HG03442 (cell line): ENCODE data around the gene NDNF.

Source experiments
- ATAC-seq: cut with Tn5 transposase; IDR thresholded peaks from one replicate; pipeline ENCODE4 v1.9.1; 2021; ENCODE audit warnings: mild to moderate bottlenecking, moderate library complexity; ENCODE audit not compliant: unreplicated experiment

Gene NDNF

DNA sequence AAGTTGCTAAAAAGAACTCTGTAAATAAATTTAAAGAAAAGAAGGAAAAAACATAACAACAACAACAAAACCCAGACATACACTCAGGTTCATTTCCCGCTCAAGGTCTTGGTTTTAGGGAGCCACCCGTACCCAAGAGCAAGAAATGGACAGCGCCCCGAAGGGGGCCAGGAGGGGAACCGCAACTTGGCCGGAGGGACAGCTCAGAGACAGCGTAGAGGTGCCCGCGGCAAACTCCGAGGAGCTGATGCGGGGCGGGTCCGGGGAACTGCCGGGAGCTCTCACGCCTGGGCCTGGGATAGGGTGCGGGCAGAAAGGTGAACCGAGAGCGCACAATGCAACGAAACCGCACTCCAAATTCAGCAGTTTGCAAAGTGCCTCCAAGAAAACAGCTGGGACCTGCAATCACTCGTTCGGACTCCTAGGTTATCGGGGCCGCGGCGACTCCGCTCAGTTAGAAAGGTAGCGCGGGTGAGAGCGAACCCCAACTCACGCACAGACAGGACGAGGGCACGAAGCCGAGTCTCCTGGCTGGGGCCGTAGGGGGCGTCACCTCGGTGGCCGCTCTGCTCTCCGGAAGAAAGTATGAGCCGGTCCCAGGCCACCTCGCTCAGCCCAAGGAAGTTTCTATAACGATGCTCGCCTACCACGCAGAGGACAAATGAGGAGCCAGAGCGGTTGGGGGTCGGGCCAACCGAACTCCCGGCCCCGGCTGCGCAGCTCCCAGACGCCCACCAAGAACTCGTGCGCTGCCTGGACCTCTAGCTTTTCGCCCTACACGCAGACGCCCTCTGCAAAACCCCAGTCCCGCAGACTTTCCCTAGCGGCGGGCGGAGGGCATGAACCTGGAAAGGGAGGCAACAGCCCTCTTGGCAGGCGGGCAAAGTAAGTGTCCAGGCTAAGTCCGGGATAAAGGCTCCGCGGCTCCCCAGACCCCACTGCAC is 1.4 kb downstream of the NDNF start:
- no peak for ATAC-seq

DNA sequence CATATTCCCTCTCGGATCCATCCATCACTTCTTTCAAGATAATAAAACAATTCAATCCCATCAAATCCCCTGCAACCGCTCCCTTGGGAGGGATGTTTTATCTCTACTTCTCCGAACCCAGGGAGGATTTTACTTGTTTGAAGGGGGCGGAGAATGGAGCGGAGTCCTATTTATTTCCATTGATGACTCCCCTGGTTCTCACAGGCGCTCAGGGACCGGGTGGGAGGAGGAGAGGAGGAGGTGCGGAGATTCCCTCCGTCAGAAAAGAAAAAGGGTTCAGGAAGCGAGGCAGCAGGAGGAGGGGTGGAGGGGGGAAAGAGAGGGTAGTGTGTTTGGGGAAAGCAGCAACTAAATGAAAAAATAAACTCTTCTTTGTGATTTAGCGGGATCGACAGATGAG is 2.1 kb downstream of the NDNF start:
- no peak for ATAC-seq

DNA sequence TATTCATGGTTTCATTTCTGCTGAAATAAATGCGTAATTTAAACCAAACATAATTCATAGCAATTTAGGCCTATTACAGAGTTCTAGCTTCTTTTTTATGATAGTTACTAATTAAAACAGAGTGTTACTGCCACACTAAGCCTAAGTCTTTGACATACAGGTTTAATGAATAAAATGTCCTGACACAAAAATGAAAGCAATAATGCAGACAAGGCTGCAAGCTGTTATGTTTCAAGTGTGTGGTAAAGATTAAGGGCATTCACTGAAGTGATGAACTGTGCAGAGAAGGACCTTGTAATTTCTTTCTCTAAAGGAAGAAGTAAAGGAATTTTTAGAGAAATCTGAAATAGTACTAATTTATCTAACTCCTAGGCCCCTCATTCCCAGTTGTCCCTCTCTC is 2.9 kb downstream of the NDNF start:
- no peak for ATAC-seq

DNA sequence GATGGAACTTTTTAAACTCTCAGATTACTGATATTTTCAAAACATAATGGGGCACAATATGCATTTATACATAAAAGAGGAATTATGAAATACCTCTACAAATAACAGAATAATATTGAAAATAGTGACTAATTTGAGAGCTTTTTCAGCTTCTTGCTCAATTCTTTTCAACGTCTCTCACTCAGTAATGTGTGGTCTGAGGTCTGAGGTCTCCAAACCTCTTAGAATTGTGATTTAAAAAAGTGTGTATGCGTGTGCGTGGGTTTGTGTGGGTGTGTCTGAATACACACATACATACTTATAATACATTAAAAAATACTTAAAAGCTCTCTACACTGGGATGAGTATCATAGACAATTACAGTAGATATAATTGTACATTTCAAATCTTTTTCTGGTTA is 7.9 kb downstream of the NDNF start:
- no peak for ATAC-seq

DNA sequence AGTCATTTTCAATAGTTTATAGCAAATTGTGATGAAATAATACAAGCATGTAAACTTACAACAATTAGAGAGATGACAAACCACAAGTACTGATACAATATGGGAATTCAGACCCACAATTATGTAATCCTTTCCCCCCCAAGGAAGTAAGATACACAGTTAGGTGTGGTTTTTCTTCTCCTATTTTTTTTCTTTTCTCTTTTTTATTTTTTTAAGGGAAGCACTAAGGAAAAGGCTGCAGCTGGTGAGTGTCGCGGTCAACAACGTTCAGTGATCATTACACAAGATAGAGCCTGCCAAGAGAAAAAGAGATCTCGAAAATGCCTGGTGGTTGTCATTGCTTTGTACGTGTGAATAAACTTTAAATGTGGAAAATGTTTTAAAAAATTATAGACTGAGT is 9.8 kb downstream of the NDNF start:
- ATAC-seq = no peak

DNA sequence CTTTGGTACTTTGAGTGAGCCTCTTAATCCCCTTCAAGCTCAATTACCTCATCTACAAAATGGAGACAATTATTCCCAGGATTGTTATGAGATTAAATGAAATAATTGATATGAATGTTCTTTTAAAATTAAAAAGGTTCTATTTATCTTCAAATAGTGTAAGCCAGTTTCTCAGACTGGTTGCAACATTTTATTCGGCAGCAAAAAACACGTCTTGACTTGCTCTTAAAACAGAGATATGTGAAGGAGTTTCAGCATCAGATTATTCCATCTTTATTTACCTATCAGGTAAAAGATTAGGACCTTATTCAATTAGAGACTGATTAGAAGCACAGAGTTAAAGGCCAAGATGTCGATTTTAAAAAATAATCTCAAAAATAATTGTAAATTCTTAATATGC is 10.5 kb downstream of the NDNF start:
- no peak for ATAC-seq

DNA sequence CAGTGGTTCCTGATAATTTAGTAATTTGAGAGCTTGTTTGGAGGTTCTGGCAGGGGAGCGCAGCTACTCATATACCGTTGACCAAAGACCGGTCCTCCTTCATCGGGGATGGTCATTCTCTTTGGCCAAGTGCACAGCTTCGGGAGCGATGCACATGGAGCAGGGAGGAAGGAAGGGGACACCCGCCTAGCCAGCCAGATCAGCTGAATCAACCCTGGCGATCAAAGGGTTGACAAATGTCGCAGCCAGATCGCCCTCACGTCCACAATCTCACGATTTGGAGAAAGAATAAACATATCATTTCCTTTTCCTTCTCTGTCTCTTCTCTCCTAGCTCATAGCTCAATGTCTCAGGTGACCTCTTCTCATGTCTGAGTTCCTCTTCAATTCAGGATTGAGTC is 11.1 kb downstream of the NDNF start:
- no peak for ATAC-seq

DNA sequence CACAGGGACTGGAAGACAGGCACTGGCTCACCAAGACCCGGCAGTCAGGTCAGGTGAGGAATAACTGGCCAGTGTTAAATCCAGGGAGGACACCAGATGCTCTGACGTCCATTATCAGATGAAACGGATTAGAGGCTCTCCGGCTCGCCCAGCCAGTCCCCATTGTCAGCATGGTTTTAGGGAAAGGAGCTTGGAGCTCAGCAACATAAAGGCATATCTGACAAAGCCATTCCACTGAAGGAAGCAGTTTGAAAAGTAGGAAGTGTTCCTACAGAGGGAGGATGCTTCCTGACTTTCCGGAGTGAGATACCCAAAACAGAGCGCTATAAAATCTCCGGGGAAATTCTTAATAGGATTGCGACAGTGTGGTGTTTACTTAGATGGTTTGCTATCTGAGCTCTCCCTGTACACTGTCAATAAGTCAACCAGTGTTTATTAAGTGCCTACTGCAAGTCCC is 14.8 kb downstream of the NDNF start:
- no peak for ATAC-seq

DNA sequence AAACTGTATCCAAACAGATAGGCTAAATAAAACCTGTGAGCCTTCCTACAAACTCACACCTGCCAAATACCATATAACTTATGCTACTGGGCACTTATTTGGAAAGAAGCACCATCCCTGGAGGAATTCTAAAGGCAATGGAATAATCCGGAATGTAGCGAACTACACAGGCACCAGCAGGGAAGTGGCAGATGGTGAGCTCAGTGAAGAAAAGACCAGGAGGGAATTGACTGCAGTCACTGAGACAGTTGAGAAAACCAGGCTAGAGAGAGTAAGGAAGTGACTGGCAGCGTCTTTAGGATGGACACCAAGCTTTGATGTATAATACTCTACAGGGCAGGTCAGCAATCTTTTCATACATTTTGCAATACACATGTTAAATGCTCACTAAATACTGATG is 16.3 kb downstream of the NDNF start:
- ATAC-seq = no peak

DNA sequence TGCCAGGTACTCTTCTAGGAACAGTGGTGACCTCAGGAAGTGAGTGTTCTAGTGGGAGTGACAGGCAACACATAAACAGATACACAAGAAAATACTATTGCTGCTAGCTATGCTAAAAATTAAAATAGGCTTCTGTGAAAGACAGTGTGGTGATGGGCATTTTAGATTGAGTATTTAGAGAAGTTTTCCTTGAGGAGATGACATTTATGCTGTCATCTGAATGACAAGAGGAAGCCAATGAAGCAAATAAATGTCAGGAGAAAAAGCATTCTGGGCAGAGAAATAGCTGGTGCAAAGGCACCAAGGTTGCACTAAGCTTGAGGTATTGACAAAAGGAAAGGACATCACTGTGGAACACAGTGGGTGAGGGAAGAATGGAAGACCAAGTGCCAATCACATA is 18.0 kb downstream of the NDNF start:
- no peak for ATAC-seq

DNA sequence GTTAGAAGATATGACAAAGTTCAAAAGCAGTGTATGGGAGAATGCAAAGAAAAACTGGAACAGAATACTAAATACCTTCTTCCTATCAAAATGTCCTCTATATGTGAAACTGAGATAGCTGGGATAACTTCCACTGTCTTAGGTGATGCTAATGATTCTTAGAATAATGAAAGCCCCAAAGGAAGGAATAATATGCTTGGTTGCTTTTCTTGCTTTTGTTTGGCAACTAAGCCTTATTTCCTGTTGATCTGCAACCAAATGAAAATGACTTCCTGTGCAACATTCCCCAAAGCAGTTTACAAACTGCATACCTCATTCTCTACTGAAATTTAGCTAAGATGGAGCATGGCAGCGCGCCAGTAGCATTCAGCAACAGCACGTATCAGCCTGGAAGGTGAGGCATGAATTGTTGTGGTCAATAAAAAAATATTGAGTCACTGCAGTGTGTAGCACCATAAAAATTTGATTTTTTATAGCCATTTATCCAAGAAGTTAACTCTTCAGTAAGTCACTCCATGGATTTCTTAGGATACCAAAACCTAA is 18.7 kb downstream of the NDNF start:
- no peak for ATAC-seq

DNA sequence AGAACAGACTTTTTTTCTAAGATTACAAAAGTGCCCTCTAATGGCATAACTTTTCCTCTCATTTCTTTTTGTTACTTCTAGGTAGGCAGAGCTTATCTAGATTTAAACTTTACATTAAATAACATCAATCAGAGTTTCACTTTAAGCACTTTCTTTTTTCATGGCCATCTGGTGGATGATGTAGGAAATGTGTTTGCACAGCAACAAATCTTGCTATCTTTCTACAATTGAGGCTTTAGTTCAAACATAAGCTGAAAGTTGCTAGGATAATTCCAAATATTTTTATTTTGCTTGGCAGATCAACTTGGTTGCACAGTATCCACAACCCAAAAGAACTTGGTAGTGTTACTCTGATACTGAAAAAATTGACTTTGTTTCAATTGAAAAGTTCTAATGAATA is 22.0 kb downstream of the NDNF start:
- no peak for ATAC-seq

DNA sequence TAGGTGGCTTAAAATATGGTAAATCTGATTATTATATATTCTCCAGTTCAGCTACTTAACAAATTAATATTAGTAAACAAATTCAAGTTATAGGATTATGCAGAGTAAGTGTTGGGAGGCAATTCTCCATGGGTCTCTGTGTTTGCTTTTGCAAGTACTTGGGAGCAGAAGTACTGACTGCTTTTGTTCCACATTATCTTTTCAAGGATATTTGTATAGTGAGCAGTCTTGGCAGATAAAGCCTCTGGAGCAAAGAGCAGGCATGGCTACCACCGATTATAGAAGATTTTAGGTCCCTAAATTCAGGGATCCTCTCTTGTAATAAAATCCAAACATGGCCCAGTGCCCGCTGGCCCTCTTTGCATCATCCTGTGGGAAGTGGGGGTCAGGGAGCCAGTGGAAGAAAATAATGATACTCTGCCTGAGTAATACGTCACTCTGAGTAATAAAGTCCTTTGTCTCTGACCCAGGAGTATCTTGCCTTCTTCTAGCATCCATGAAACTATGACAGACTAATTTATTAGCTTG is 23.2 kb downstream of the NDNF start:
- ATAC-seq = no peak

DNA sequence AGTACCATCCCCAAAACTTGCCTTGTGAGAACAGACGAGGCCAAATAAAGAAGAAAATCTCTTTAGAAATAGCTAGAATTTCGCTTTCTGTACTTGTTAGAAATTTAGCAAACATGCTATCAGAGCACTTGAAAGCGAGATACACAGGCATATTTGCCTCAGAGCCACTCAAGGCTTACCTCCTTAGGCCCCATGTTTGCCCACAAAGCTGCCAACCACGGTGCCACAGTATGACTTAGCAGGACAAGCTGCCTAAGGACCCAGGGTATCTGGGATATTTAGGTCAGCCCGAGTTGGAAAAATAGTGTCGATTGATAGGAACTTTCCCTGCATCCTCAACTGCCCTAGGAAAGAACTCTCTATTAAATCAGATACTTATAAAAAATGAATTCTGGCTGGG is 24.2 kb downstream of the NDNF start:
- ATAC-seq = no peak

DNA sequence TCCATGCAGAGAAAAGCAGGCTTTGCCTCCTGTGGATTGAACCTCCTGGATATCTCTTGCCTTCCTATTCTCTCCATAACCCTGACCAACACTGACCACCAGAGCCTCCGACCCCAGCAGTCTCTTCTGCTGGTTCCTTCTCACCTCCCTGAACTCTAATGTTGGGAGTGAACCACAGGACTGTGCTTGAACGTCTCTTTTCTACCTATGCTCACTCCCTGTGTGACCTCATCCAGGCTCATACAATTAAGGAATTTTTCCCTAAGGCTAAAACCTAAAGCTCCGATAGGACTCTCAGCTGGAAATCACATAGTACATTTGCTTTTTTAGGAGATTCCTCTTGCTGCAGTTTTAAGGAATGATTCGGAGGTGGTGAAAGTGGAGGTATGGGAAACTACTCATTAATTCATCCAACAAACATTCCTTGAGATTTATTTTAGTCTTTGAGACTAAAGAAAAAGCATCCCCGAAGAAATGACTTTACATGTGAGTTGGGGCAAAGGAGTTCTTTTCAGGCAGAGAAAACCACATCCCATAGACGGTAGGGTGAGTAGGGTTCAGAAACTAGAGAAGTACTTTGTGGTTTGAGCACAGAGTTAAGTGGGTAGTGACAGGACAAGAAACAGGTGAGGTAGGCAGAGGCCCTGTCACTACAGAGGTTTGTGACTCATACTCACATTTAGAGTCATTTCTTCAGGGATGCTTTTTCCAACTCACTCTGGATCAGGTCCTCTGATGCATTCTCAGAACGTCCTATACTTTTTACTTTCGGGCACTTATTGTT is 30.8 kb downstream of the NDNF start:
- ATAC-seq = peak; percentile 100

DNA sequence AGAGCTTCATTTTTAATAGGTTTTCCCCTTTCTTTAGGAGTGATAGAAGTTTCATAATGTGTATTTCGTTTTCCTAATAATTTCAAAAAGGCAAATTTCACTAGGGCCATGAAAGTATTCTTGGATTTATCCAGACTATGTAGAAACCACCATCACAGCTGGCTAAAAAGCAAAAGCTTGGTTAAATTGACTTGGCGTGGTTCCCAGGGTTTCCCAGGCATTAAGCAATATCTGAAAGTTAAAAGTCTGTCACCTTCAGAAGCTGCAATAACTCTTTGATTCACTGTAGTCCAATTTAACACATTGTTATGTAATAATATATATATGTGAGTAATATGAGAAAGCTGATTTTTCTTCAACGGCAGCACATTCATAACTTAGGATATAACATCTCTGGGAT is 38.3 kb downstream of the NDNF start:
- no peak for ATAC-seq

DNA sequence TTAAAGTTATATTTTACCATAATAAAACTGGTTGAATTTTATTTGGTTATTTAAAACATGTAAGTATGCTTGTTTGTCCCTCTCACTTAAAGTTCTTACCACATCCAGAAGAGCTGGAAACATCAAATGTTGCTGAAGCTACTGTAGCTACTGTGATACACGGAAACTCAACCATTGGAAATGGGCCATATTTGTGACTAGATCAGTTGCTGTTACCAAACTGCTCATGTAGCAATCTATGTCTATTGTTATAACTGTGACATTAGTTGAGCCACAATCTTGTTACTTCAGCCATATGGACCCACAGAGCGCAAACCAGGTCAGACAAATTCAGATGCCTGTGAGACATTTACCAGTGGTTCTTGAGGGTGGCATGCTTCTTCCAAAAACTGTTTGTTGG is 41.6 kb downstream of the NDNF start:
- ATAC-seq = no peak

DNA sequence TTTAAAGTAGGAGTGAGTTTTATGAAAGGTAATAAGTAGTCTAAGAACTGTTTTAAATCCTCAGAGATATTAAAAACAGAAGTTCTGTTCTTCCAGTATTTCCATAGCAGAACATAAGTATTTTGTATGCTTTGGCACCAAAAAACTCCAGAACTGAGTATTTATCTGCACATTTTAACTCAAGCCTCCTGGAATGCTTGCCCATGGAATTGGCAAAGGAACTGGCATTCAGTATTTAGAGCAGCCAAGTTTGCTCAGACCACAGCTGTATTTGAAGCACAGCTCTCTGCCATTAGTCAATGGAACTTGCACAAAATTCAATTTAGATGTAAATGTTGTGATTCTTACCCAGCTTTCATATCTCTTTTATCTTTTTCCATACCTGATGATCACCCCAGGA is 42.2 kb downstream of the NDNF start:
- no peak for ATAC-seq

DNA sequence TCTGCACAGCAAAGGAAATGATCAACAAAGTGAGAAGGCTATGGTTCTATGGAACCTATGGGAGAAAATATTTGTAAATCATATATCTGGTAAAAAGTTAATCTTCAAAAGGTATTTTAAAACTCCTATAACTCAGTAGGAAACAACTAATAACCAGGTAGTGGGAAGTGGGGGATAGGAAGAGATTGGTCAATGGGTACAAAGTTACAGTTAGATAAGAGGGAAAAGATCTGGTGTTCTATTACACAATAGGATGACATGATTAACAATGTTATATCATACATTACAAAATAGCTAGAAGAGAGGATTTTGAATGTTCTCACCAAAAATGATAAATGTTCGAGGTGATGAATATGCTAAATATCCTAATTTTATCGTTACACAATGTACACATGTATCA is 46.3 kb downstream of the NDNF start:
- no peak for ATAC-seq

DNA sequence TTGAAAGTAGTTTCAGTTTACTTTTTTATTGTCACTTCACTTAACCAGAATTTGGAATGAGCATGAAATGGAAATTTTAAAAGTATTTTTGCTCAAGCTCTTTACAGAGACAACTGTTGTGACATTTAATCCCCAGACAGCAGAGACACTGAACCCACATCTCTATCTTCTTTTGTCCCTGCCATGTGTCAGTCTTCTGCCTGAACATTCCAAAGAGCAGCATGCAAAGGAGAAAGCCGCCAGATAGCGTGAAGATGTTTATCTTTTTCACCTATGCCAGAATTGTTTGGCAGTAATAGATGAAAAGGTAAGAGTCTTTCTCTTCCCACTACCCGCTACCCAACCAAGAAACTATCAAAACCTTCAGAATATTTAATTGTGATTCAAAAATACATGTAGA is 46.8 kb downstream of the NDNF start:
- no peak for ATAC-seq

DNA sequence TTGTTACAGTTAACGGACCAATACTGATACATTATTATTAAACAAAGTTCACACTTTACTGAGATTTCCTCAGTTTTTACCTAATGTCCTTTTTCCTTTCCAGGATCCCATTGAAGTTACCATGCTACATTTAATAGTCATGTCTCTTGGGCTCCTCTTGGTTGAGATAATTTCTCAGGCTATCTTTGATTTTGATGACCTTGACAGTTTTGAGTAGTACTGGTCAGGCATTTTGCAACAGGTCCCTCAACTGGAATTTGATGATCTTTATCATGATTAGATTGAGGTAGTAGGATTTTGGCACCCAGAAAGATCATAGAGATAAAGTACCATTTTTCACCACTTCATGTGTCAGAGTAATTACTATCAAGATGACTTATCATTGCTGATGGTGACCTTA is 53.8 kb downstream of the NDNF start:
- no peak for ATAC-seq

DNA sequence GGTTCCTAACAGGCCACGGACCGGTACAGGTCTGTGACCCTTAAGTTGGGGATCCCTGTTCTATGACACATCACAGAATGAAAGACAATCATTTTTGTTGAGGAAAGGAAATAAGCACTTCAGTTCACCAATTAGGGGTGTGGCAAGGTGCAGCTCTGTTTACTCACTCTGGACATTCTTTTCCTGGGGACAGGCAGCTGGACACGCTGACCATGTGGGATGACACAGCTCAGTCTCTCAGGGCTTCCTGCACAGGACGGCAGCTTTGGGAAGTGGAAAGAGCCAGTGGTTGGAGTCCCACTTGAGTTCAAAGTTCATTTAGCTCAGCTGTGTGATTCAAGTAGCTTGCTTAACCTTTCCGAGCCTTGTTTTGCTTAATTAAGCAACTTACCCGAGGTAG is 55.7 kb downstream of the NDNF start:
- no peak for ATAC-seq
